Measurements from ENCODE around the gene SLC12A7. TPM values are rescaled to one million over a fixed set of nuclear protein-coding genes. Genes with fewer than 3 reads are reported as not detected.

The SLC12A7 gene
- total RNA-seq, 2 experiments from 2014 or later, result 5.3 to 6.8 TPM

DNA sequence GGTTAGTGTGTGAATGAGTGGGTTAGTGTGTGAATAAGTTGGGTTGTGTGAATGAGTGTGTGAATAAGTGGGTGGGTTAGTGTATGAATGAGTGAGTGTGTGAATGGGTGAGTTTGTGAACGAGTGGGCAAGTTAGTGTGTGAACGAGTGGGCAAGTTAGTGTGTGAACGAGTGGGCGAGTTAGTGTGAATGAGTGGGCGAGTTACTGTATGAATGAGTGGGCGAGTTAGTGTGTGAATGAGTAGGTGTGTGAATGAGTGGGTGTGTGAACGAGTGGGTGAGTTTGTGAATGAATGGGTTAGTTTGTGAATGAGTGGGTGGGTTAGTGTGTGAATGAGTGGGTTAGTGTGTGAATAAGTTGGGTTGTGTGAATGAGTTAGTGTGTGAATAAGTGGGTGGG is 68.5 kb downstream of the SLC12A7 start:
- ChIA-PET CTCF (no interaction called here), POLR2A (no interaction called here)

DNA sequence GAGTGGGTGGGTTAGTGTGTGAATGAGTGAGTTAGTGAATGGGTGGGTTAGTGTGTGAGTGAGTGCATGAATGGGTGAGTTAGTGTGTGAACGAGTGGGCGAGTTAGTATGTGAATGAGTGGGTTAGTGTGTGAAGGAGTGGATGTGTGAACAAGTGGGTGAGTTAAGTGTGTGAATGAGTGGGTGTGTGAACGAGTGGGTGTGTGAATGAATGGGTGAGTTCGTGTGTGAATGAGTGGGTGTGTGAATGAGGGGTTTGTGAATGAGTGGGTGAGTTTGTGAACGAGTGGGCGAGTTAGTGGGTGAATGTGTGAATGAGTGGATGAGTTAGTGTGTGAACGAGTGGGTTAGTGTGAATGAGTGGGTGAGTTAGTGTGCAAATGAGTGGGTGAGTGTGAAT is 69.2 kb downstream of the SLC12A7 start:
- ChIA-PET POLR2A (no interaction called here), CTCF (no interaction called here)

DNA sequence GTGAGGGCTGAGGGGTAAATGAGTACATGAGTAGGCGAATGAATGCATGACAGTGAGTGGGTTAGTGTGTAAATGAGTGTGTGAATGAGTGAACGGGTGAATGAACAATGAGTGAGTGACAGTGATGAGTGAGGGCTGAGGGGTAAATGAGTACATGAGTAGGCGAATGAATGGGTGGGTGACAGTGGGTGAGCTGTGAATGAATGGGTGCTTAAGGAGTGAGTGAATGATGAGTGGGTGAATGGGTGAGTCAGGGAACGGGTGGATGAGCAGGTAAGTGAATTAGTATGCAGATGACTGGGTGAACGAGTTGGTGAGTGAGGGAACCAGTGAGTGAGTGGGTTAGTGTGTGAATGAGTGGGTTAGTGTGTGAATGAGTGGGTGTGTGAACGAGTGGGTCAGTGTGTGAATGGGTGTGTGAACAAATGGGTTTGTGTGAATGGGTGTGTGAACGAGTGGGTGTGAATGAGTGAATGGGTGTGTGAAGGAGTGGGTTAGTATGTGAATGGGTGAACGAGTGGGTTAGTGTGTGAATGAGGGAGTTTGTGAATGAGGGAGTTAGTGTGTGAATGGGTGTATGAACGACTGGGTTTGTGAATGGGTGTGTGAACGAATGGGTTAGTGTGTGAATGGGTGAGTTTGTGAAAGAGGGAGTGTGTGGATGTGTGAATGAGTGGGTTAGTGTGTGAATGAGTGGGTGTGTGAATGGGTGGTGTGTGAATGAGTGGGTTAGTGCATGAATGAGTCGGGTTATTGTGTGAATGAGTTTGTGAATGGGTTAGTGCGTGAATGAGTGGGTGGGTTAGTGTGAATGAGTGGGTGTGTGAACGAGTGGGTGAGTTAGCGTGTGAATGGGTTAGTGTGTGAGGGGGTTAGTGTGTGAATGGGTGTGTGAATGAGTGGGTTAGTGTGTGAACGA is 70.4 kb downstream of the SLC12A7 start:
- POLR2A ChIA-PET, result no interaction called here
- CTCF ChIA-PET, result no interaction called here

DNA sequence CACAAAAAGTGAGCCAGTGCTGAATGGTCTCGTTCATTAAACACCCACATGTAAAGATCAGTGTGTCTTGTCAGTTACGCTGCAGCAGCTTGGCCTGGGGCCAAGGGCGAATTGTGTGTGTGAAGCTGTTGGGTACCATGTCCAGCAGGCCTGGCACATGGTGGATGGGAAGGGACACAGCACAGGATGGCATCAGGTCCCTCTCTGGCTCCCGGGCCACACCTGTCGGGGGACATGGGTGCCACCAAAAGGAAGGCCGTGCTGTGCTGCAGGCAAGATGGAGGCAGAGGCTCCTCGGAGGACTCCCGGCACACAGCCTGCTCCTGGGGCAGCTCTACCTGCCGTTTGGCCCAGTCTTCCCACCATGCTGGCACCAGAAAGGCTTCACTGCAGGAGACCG is 71.3 kb downstream of the SLC12A7 start:
- ChIA-PET POLR2A (no interaction called here), CTCF (no interaction called here)

DNA sequence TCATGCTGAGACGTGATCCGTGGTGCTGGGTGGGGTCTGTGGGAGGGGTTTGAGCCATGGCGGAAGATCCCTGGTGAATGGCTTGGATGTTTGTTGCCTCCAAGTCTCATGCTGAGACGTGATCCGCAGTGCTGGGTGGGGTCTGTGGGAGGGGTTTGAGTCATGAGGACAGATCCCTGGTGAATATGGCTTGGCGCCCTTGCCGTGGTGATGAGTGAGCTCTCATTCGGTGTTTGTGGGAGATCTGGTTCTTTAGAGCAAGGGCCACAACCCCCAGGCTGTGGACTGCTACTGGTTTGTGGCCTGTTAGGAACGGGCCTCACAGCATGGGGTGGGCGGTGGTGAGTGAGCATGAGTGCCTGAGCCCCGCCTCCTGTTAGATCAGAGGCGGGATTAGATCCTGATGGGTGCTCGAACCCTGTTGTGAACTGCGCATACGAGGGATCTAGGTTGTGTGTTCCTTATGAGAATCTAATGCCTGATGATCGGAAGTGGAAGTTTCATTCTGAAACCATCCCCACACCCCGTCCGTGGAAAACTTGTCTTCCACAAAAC is 72.1 kb downstream of the SLC12A7 start:
- ChIA-PET POLR2A (no interaction called here), CTCF (no interaction called here)

DNA sequence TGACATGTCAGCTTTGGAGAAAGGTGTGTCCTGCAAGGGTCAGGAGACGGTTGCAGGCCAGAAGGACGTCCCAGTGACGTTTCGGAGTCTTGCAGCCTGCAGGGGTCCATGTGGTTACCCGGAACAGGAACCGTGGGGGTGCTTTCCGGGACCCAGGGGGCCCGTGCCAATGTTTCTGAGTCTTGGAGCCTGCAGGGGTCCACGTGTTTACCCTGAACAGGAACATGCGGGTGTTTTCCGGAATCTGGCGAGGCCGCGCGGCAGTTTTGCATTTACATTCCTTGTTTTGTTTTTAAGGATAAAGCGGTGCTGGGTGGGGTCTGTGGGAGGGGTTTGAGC is 72.7 kb downstream of the SLC12A7 start:
- ChIA-PET POLR2A (no interaction called here), CTCF (no interaction called here)

DNA sequence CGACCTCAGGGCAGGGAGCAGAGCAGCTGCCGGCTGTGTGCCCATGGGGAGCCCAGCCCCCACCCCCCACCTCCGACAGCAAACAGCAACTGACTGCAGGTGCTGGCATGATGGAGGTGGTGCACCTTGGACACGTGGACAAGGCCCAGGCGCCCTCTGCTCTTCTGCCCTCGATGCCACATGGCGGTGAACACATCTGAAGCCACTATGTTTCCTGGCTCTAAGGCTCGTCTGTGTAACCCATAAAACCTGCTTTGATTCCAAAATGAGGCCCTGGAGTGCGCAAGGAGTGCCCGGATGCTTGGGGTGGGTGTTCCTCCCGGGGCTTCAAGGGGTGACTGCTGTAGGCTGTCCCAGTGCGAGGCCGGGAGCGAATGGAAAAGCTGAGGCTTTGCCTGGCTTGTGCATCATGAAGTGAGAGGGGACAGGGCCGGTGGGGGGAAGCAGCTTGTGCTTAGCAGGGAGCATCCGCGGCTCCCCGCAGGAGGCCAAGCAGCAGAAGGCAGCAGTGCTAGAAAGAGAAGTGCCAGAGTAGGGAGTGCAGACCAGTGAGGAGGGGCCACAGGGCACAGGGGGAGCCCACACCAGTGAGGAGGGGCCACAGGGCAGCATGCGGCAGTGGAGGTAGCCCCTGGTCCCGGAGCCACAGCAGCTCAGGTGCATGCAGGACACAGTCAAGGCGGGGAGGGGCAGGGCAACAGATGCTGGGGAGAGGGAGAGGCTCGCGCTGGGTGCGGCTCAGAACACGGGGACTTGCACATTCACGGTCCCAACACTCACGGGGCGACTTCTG is 73.2 kb downstream of the SLC12A7 start:
- ChIA-PET POLR2A (no interaction called here), CTCF (no interaction called here)

DNA sequence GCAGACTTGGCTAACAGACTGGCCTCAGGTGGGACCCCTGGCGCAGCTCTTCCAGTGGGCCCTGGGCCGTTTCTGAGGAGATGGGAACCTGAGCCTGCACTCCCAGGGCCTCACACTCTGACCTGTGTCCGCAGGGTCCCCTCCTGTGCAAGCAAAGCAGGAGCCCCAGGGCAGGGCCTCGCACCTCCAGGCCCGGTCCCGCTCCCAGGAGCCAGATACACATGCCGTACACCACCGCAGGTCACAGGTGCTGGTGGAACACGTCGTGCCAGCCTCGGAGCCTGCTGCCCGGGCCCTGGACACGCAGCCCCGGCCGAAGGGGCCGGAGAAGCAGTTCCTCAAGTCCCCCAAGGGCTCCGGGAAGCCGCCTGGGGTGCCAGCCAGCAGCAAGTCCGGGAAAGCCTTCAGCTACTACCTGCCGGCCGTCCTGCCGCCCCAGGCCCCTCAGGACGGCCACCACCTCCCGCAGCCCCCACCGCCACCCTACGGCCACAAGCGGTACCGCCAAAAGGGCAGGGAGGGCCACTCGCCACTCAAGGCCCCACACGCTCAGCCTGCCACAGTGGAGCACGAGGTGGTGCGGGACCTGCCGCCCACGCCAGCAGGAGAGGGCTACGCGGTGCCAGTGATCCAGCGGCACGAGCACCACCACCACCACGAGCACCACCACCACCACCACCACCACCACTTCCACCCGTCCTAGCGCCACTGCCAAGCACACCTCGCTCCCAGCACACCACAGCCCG is 74.0 kb downstream of the SLC12A7 start:
- POLR2A ChIA-PET, result no interaction called here

DNA sequence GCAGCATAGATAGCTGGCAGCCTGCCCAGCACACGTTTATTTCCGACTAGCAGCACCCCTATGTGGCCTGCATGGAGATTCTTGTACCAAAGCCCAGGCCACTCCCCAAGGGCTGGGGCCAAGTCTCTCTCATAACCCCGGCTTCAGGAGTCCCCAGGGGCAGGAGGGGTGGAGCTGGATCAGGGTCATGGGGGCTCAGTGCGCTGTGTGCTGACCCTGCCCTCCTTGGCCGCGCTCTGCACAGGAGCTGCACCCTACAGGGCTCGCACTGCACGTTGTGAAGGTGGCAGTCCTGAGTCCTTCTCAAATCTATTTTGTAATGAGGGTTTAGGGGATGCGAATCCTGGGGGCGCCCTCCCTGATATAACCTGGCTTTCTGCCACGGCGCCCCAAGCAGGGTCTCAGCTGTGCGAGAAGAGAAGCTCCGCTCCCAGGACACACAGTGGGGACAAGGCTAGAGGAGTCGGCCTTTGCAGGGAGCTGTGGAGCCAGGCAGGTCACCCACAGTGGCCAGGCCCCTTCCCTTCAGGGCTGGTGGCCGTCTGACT is 74.7 kb downstream of the SLC12A7 start:
- ChIA-PET POLR2A (no interaction called here), CTCF (no interaction called here)

More for the DNA sequence above, 74.0 kb downstream of the SLC12A7 start:
- CTCF ChIA-PET, result no interaction called here

DNA sequence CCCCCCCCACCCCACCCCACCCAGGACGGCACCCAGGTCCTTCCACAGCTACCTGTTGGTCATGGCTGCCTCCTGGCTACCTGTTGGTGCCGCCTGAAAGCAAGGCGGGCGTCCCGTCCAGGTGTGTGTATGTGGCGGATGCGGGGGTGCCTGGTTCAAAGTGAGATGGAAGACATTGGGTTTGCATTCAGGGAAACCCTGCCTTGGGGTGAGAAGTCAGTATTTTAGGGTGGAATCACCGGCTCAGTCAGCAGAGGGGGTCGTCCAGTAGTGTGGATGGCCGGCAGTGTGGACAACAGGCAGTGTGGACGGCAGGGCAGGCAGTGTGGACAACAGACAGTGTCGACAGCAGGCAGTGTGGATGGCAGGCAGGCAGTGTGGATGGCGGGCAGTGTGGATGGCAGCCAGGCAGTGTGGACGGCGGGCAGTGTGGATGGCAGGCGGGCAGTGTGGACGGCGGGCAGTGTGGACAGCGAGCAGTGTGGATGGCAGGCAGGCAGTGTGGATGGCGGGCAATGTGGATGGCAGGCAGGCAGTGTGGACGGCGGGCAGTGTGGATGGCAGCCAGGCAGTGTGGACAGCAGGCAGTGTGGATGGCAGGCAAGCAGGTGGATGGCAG is 75.2 kb downstream of the SLC12A7 start:
- ChIA-PET POLR2A (no interaction called here), CTCF (no interaction called here)

DNA sequence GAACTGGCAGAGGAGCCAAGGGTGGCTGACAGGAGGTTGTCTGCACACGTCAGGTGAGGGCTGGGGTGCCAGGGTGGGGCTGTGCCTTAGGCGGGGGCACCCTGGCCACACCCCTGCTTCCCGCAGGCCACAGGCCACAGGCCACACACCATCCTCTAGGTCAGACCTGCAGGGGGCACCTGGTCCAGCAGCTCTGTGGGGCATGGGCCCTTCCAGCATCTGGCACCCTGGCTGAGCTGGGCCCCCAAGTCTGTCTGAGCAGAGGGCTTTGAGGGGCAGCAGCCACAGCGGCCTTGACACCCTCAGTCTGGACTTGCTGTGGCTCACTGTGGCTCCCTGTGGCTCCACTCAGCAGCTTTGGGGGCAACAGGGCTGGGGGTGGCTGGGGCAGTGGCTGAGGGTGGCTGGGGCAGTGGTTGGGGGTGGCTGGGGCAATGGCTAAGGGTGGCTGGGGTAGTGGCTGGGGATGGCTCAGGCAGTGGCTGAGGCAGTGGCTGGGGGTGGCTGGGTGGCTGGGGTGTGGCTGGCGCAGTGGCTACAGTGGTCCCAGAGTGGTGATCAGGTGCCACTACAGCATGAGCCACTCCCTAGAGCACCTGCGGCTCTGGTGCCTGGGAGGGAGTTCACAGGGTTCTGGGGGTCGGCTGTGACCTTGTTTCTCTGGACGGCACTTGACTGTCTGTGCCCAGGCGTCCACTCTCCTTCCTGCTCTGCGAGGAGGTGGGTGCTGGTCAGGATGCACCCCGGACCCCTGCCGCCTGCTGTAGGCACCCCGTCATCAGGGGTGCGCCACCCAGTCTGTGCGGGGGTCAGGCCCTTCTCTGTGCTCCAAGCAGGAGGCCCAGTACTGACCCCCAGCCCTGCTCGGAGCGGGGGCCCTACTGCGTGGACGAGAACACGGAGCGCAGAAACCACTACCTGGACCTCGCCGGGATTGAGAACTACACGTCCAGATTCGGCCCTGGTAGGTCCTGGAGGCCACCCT is 76.2 kb downstream of the SLC12A7 start:
- ChIA-PET CTCF (no interaction called here), POLR2A (no interaction called here)

DNA sequence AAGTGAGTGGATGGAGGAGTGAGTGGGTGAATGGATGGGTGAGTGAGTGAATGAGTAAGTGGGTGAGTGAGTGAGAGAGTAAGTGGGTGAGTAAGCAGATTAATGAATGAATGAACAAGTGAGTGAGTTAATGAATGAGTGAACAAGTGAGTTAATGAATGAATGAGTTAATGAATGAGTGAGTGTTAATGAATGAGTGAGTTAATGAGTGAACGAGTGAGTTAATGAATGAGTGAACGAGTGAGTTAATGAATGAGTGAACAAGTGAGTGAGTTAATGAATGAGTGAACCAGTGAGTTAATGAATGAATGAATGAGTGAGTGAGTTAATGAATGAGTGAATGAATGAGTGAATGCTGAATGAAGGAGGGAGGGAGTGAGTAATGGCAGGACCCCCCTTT is 76.9 kb downstream of the SLC12A7 start:
- POLR2A ChIA-PET, result no interaction called here
- CTCF ChIA-PET, result no interaction called here

DNA sequence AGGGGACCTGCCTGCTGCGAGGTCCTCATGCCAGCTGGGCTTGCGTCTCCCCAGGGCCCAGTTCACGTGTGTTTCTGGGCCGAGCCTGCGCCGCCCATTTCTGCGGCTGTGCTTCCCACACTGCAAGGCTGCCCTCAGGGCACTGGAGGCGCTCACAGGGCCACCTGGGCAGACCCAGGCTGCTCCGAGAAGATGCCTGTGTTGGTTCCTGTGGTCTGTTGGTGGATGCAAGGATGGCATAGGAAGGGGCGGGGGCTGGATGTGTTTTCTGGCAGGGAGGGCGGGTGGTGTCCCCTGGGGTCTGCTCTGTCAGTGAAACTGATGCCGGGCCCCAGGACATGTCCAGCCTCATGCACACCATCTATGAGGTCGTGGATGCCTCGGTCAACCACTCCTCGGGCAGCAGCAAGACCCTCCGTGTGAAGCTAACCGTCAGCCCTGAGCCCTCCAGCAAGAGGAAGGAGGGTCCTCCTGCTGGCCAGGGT is 77.4 kb downstream of the SLC12A7 start:
- ChIA-PET CTCF (no interaction called here), POLR2A (no interaction called here)

DNA sequence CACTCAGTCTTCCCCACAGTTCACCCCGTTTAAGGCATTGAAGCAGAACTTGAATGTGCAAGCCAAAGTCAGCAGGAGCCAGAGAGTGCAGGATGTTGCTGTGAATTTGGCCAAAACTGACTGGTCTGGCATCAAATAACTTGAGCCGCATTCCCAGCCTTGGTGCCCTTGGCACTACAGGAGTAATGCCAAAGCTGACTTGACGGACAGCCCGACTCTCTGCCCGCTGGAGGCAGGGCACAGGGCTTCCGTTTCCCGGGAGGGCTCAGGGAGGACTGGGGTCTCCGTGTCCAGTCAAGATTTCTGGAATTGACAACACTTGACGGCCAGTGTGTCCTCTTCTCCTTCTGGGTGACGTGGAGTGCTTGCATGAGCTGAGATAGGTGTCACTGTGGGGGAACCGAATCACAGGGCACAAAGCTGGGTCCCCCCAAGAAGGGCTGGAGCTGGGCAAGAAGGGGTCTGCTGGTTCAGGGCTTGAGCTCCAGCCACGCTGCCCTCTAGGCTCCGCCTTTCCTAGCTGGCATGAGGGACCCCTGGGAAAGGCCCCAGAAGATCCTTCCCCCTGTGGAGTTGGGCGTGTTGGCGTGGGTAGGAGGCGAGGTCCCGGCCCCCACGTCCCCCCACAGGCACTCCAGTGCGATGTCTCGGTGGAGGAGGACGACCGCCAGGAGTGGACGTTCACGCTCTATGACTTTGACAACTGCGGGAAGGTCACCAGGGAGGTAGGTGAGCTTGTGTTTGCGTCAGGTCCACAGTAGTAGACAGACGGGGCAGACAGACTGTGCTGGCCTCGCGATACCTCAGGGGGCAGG is 78.0 kb downstream of the SLC12A7 start:
- POLR2A ChIA-PET, result no interaction called here
- CTCF ChIA-PET, result no interaction called here

DNA sequence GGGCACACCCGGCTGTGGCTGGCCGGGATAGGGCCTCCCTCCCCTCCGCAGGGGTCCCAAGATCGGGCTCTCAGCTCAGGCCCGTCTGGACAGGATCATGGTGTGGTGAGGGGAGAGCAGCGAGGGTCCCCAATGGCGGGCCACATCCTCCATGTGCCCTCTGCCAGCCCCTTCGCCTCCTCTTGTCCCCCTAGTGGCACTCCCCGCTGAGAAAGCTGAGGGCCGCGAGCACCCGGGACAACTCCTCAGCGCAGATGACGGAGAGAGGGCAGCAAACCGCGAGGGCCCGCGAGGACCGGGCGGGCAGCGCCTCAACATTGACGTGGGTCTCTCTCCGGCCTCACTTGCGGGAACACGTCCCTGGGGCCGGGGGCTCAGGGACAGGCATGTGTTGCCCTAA is 78.7 kb downstream of the SLC12A7 start:
- CTCF ChIA-PET, result no interaction called here
- POLR2A ChIA-PET, result no interaction called here

DNA sequence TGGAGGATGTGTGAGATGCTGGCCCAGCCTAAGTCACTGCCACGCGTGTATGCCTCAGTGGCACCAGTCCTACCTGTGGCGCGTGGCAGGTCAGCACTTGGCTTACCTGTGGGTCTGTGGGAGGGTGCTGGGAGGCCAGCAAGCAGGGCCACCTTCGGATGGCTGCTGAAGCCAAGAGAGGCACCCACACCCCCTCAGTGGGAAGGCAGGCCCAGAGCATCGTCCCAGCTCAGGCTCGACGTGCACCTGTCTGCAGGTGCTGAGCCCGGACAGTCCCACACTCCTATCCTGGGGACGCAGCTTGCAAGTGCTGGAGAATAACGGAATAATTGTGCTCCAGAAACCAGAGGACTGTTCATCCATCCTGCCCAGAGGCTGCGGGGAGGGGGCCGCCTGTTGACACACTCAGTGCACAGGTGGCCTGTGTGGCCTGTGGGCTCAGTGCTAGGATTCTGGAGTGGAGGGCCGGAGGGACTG is 79.3 kb downstream of the SLC12A7 start:
- CTCF ChIA-PET, result no interaction called here

DNA sequence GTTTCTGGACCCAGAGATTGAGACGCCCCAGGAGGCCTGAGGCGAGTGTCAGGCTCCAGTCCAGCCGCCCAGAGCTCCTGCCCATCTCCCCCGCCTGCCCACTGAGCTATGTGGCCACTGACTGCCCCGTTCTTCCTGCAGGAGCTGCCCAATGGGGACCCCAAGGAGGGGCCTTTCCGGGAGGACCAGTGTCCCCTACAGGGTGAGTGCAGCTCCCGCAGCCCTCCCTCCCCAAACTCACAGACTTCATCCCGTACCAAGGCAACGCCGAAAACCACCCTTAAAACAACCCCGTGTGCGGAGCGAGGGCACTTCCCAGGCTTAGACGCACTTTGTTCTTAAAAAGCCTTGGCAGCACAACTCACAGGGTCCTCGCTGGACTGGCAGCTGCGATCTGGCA is 79.9 kb downstream of the SLC12A7 start:
- CTCF ChIA-PET, result no interaction called here
- POLR2A ChIA-PET, result no interaction called here

More for the DNA sequence above, 79.3 kb downstream of the SLC12A7 start:
- POLR2A ChIA-PET, result no interaction called here

Measured in activated CD8-positive, alpha-beta memory T cell treated with anti-CD3 and anti-CD28 coated beads for 36 hours (primary cell).